ENCODE data around the gene GPSM3.

GPSM3 gene

GRCh38 chr6:32200711-32201475, 8.4 kb upstream of the GPSM3 start:
- Histone ChIP-seq H3K4me3 (ENCODE audit: insufficient read depth, low read length, poor library complexity, severe bottlenecking) (no peak overlapping the region), H3K4me2 (ENCODE audit: low read depth, low read length, poor library complexity, severe bottlenecking) (no peak overlapping the region), H3K36me3 (ENCODE audit: low read length) (no peaks in the 10 kb centered on the region), H3F3A (ENCODE audit: insufficient read depth) (peaks cover 17% of the 10 kb centered on the region; the same call in 1 of the 2 replicates), H3K79me2 (ENCODE audit: insufficient read depth, low read length) (no peaks in the 10 kb centered on the region), H3K9me3 (ENCODE audit: insufficient read depth, low read length) (no peaks in the 10 kb centered on the region), H3K27me3 (ENCODE audit: low read length) (no peaks in the 10 kb centered on the region), H3K9ac (ENCODE audit: low read length) (no peak overlapping the region), H2AFZ (ENCODE audit: low read depth, low read length, severe bottlenecking) (no peak overlapping the region), H3K9me2 (replicated peaks; ENCODE audit: insufficient read depth, low read length) (no peaks in the 10 kb centered on the region), H4K20me1 (ENCODE audit: low read depth, low read length) (no peaks in the 10 kb centered on the region), H3K27ac (ENCODE audit: low read depth, low read length) (no peak overlapping the region)
- TF ChIP-seq EZH2phosphoT487 (conservative IDR thresholded peaks at IDR 0.05; ENCODE audit: low read length), result no peak
- no peak for TF ChIP-seq CTCF (IDR thresholded peaks at IDR 0.05; ENCODE audit: insufficient read depth, low read length, poor library complexity, severe bottlenecking)

- Histone ChIP-seq H3K36me3 (ENCODE audit: low read length) (no peaks in the 10 kb centered on the region), H3K27me3 (ENCODE audit: low read length) (no peaks in the 10 kb centered on the region), H3K79me2 (ENCODE audit: insufficient read depth, low read length) (no peaks in the 10 kb centered on the region), H3K9me3 (ENCODE audit: insufficient read depth, low read length) (no peaks in the 10 kb centered on the region), H2AFZ (ENCODE audit: low read depth, low read length, severe bottlenecking) (no peak overlapping the region), H3F3A (ENCODE audit: insufficient read depth) (peaks cover 25% of the 10 kb centered on the region), H3K9me2 (replicated peaks; ENCODE audit: insufficient read depth, low read length) (no peaks in the 10 kb centered on the region), H3K9ac (ENCODE audit: low read length) (no peak overlapping the region), H3K4me3 (ENCODE audit: insufficient read depth, low read length, poor library complexity, severe bottlenecking) (no peak overlapping the region), H3K4me2 (ENCODE audit: low read depth, low read length, poor library complexity, severe bottlenecking) (no peak overlapping the region), H3K27ac (ENCODE audit: low read depth, low read length) (no peak overlapping the region), H4K20me1 (ENCODE audit: low read depth, low read length) (no peaks in the 10 kb centered on the region)
- TF ChIP-seq CTCF (IDR thresholded peaks at IDR 0.05; ENCODE audit: insufficient read depth, low read length, poor library complexity, severe bottlenecking), result no peak
These were observed 6.4 kb upstream of the GPSM3 start for GRCh38 chr6:32198866-32199265.

GRCh38 chr6:32198345-32198696, 5.9 kb upstream of the GPSM3 start:
- H3F3A ChIP-seq (ENCODE audit: insufficient read depth), result peaks cover 31% of the 10 kb centered on the region
- no peak overlapping the region for H3K9ac ChIP-seq (ENCODE audit: low read length)
- no peaks in the 10 kb centered on the region for H3K27me3 ChIP-seq (ENCODE audit: low read length)
- no peaks in the 10 kb centered on the region for H3K9me3 ChIP-seq (ENCODE audit: insufficient read depth, low read length)
- H3K27ac ChIP-seq (ENCODE audit: low read depth, low read length), result no peak overlapping the region
- no peaks in the 10 kb centered on the region for H3K36me3 ChIP-seq (ENCODE audit: low read length)
- H3K79me2 ChIP-seq (ENCODE audit: insufficient read depth, low read length), result no peaks in the 10 kb centered on the region
- no peaks in the 10 kb centered on the region for H3K9me2 ChIP-seq (replicated peaks; ENCODE audit: insufficient read depth, low read length)
- no peak overlapping the region for H3K4me2 ChIP-seq (ENCODE audit: low read depth, low read length, poor library complexity, severe bottlenecking)
- no peak overlapping the region for H3K4me3 ChIP-seq (ENCODE audit: insufficient read depth, low read length, poor library complexity, severe bottlenecking)
- H4K20me1 ChIP-seq (ENCODE audit: low read depth, low read length), result no peaks in the 10 kb centered on the region
- no peak overlapping the region for H2AFZ ChIP-seq (ENCODE audit: low read depth, low read length, severe bottlenecking)
- TF ChIP-seq CTCF (IDR thresholded peaks at IDR 0.05; ENCODE audit: insufficient read depth, low read length, poor library complexity, severe bottlenecking) (no peak), EZH2phosphoT487 (conservative IDR thresholded peaks at IDR 0.05; ENCODE audit: low read length) (no peak)
